H1 (cell line): Measurements from ENCODE around the gene L3MBTL2. TPM values are rescaled to one million over a fixed set of nuclear protein-coding genes. Genes with fewer than 3 reads are reported as not detected.
A peak's percentile ranks its signal among the peaks of the same experiment; 100 is the strongest.

Experiments
- CTCF ChIA-PET: fragments of 300-600 bp; sonication (Branson Sonifier 250); formaldehyde crosslinking; loops from one replicate; lab custom pipeline; 2021; ENCODE audit not compliant: partially characterized antibody; lab: Charles Lee
- POLR2A ChIA-PET: fragments of 300-600 bp; sonication (Branson Sonifier 250); formaldehyde crosslinking; loops from one replicate; lab custom pipeline; 2021; ENCODE audit warnings: inconsistent platforms; ENCODE audit not compliant: partially characterized antibody; lab: Charles Lee
- DNase-seq, 2 experiments: peaks; one replicate each; pipeline versions ENCODE4 v3.0.0 to v3.0.0-alpha.2; 2010 to 2022; ENCODE audit warnings: low spot score in 2 of 2, low read depth in 1 of 2, mixed read lengths in 1 of 2
- FAIRE-seq: peaks from 2 replicates; lab custom pipeline; 2011; peaks lifted over from hg19 to GRCh38; lab: Jason Lieb, UNC
- H2AFZ ChIP-seq: 2 replicates; pipeline ENCODE4 v1.8.1; 2012; ENCODE audit warnings: low read length, inconsistent platforms
- H2AK5ac ChIP-seq: 2 replicates; pipeline ENCODE4 v1.6.1; 2013; ENCODE audit warnings: low read depth, low read length
- H2BK120ac ChIP-seq: replicated peaks from 2 replicates; pipeline ENCODE3; 2013; ENCODE audit warnings: low read depth, low read length, inconsistent platforms
- H2BK12ac ChIP-seq: 2 replicates; pipeline ENCODE4 v1.6.1; 2013; ENCODE audit warnings: low read depth, low read length
- H2BK15ac ChIP-seq: 2 replicates; pipeline ENCODE4 v1.6.1; 2013; ENCODE audit warnings: low read length
- H2BK20ac ChIP-seq: 2 replicates; pipeline ENCODE4 v1.6.1; 2013; ENCODE audit warnings: low read length
- H2BK5ac ChIP-seq: 2 replicates; pipeline ENCODE4 v1.6.1; 2013; ENCODE audit warnings: low read depth, low read length
- H3K14ac ChIP-seq: 2 replicates; pipeline ENCODE4 v1.6.1; 2013; ENCODE audit warnings: inconsistent platforms; ENCODE audit not compliant: insufficient read length
- H3K18ac ChIP-seq: 2 replicates; pipeline ENCODE4 v1.6.1; 2013; ENCODE audit warnings: low read length; ENCODE audit errors: extremely low read depth
- H3K23ac ChIP-seq: 2 replicates; pipeline ENCODE4 v1.6.1; 2013; ENCODE audit warnings: inconsistent platforms; ENCODE audit not compliant: insufficient read length
- H3K23me2 ChIP-seq: 2 replicates; pipeline ENCODE4 v1.6.1; 2013; ENCODE audit warnings: low read depth, low read length
- H3K27ac ChIP-seq: 2 replicates; pipeline ENCODE4 v1.6.1; 2011; ENCODE audit warnings: low read depth, low read length, inconsistent platforms
- H3K27me3 ChIP-seq, 4 experiments: replicated peaks in 1 of 4; 1 replicate in 1 of 4; 2 replicates in 3 of 4; pipeline versions ENCODE4 v1.6.1 to v1.8.1; 2011 to 2013; ENCODE audit warnings: low read length in 3 of 4, mild to moderate bottlenecking in 3 of 4, inconsistent platforms in 2 of 4, mixed read lengths in 2 of 4, moderate library complexity in 1 of 4; ENCODE audit not compliant: control insufficient read depth in 3 of 4, insufficient read depth in 3 of 4; ENCODE audit errors: extremely low read depth in 1 of 4
- H3K36me3 ChIP-seq, 4 experiments: 2 replicates each; pipeline versions ENCODE4 v1.6.1 to v1.8.1; 2011 to 2013; ENCODE audit warnings: mild to moderate bottlenecking in 4 of 4, low read length in 3 of 4, moderate library complexity in 2 of 4, control low read depth in 1 of 4, inconsistent platforms in 1 of 4; ENCODE audit not compliant: insufficient read depth in 4 of 4, control insufficient read depth in 2 of 4
- H3K4ac ChIP-seq: replicated peaks from 2 replicates; pipeline ENCODE3; 2013; ENCODE audit warnings: low read length, low read depth, mixed read lengths, inconsistent platforms; ENCODE audit not compliant: insufficient read length
- H3K4me1 ChIP-seq, 4 experiments: replicated peaks in 1 of 4; 1 replicate in 1 of 4; 2 replicates in 3 of 4; pipeline versions ENCODE4 v1.6.1 to v1.8.1; 2011 to 2013; ENCODE audit warnings: low read length in 3 of 4, inconsistent platforms in 2 of 4, mixed read lengths in 1 of 4; ENCODE audit not compliant: insufficient read depth in 4 of 4, control insufficient read depth in 3 of 4
- H3K4me2 ChIP-seq, 2 experiments: 2 replicates each; pipeline versions ENCODE4 v1.6.1 to v1.8.1; 2011 to 2013; ENCODE audit warnings: low read depth in 2 of 2, low read length in 2 of 2, control low read depth in 1 of 2, inconsistent platforms in 1 of 2, mild to moderate bottlenecking in 1 of 2; ENCODE audit not compliant: insufficient read depth in 1 of 2
- H3K4me3 ChIP-seq, 4 experiments: fragments of 200-600, 300-600 bp in 1 of 4; sonication (generic), shearing (Covaris generic), sonication (Bioruptor Twin) in 1 of 4; 2 replicates each; pipeline versions ENCODE4 v1.5.1 to v1.8.1; 2011 to 2016; ENCODE audit warnings: low read length in 4 of 4, low read depth in 3 of 4, control low read depth in 2 of 4, inconsistent platforms in 2 of 4, mild to moderate bottlenecking in 2 of 4, mixed read lengths in 1 of 4, moderate library complexity in 1 of 4; ENCODE audit not compliant: insufficient read depth in 2 of 4; ENCODE audit errors: extremely low read depth in 1 of 4
- H3K56ac ChIP-seq: replicated peaks from 2 replicates; pipeline ENCODE3; 2013; ENCODE audit warnings: low read depth, mild to moderate bottlenecking, mixed read lengths, low read length, inconsistent platforms; ENCODE audit not compliant: insufficient read length
- H3K79me1 ChIP-seq: 2 replicates; pipeline ENCODE4 v1.6.1; 2013; ENCODE audit warnings: low read depth, low read length, control low read depth
- H3K79me2 ChIP-seq, 2 experiments: 2 replicates each; pipeline versions ENCODE4 v1.6.1 to v1.8.1; 2012 to 2013; ENCODE audit warnings: low read length in 2 of 2, mild to moderate bottlenecking in 2 of 2, inconsistent platforms in 1 of 2; ENCODE audit not compliant: insufficient read depth in 2 of 2, control insufficient read depth in 1 of 2
- H3K9ac ChIP-seq, 4 experiments: replicated peaks in 1 of 4; 1 replicate in 1 of 4; 2 replicates in 3 of 4; pipeline versions ENCODE4 v1.6.1 to v1.8.1; 2011 to 2013; ENCODE audit warnings: low read depth in 3 of 4, low read length in 3 of 4, control low read depth in 2 of 4, mild to moderate bottlenecking in 2 of 4, moderate library complexity in 2 of 4, inconsistent platforms in 1 of 4; ENCODE audit errors: extremely low read depth in 1 of 4
- H3K9me3 ChIP-seq, 2 experiments: 2 replicates each; pipeline versions ENCODE4 v1.6.1 to v1.8.1; 2012 to 2013; ENCODE audit warnings: mild to moderate bottlenecking in 2 of 2, moderate library complexity in 2 of 2, control low read depth in 1 of 2, inconsistent platforms in 1 of 2, low read depth in 1 of 2, low read length in 1 of 2, mixed read lengths in 1 of 2; ENCODE audit not compliant: insufficient read depth in 2 of 2
- H4K20me1 ChIP-seq, 2 experiments: replicated peaks in 1 of 2; 2 replicates each; pipeline versions ENCODE3 to v1.8.1; 2011 to 2013; ENCODE audit warnings: inconsistent platforms in 2 of 2, low read length in 2 of 2, mild to moderate bottlenecking in 1 of 2; ENCODE audit not compliant: insufficient read depth in 2 of 2, control insufficient read depth in 1 of 2
- H4K5ac ChIP-seq: 2 replicates; pipeline ENCODE4 v1.6.1; 2013; ENCODE audit warnings: low read length, low read depth, mixed read lengths, inconsistent platforms; ENCODE audit not compliant: insufficient read length
- H4K8ac ChIP-seq: 2 replicates; pipeline ENCODE4 v1.8.0; 2013; ENCODE audit warnings: mild to moderate bottlenecking, moderate library complexity, low read length, inconsistent platforms; ENCODE audit not compliant: insufficient read depth; ENCODE audit errors: extremely low read depth
- H4K91ac ChIP-seq: replicated peaks from 2 replicates; pipeline ENCODE3; 2013; ENCODE audit warnings: low read length, mixed read lengths, inconsistent platforms; ENCODE audit not compliant: insufficient read length
- CTBP2 ChIP-seq: IDR thresholded peaks from 2 replicates; pipeline ENCODE4 v1.7.0; 2011; ENCODE audit warnings: borderline replicate concordance, mild to moderate bottlenecking, moderate library complexity, mixed read lengths, low read length; ENCODE audit not compliant: insufficient read depth, insufficient read length
- RFX5 ChIP-seq: IDR thresholded peaks from 2 replicates; pipeline ENCODE4 v1.6.1; 2011; ENCODE audit warnings: low read depth, low read length, improper control_type of control experiment, borderline replicate concordance
- SP1 ChIP-seq: IDR thresholded peaks from 2 replicates; pipeline ENCODE4 v1.6.1; 2011; ENCODE audit warnings: low read depth, low read length
- TAF1 ChIP-seq: IDR thresholded peaks from 2 replicates; pipeline ENCODE4 v1.6.1; 2011; ENCODE audit warnings: mild to moderate bottlenecking, low read depth, low read length
- TAF7 ChIP-seq: optimal IDR thresholded peaks from 2 replicates; pipeline ENCODE3; 2011; ENCODE audit warnings: low read depth, mild to moderate bottlenecking, inconsistent platforms, low read length, moderate library complexity, borderline replicate concordance
- WGBS, 2 experiments: shearing (Covaris generic) in 1 of 2; methylation state at CpG; one replicate each; pipeline versions ENCODE4 v1.1.6 to v1.1.7; 2013 to 2015; ENCODE audit warnings: low lambda C conversion rate in 2 of 2, mixed read lengths in 2 of 2, inconsistent platforms in 1 of 2, low coverage in 1 of 2, missing lambda C conversion rate in 1 of 2; ENCODE audit not compliant: insufficient replicate concordance in 2 of 2, insufficient coverage in 1 of 2, insufficient read length in 1 of 2; ENCODE audit errors: extremely low coverage in 1 of 2, missing lambda C conversion rate in 1 of 2; 5-methylcytosine and 5-hydroxymethylcytosine counted together
- polyA plus RNA-seq, 7 experiments: library from polyadenylated mRNA; depleted of rRNA in 3 of 7; stranded (reverse) in 5 of 7; unstranded in 2 of 7; fragments of >200 nt in 5 of 7; fragments of 200-250 nt in 2 of 7; gene quantifications; 1 replicate in 5 of 7; 2 replicates in 1 of 7; 4 replicates in 1 of 7; pipeline versions ENCODE4 v1.2.1 to v1.2.3, GENCODE V29; 2011 to 2013; ENCODE audit warnings: missing spikeins in 2 of 7, mixed read lengths in 2 of 7
- total RNA-seq: library from RNA; stranded (reverse); fragmentation: NEBNext Ultra II Directional; extraction: Animal tissue kit (Norgen Biotek cat#: 25700); gene quantifications from 2 replicates; pipeline ENCODE4 v1.2.1, GENCODE V29; 2021

The L3MBTL2 gene
- total and polyA plus RNA-seq, 2 of the 8 experiments (the other 6 are each of a cell fraction or from before 2014, with no cell fraction given), result 23.9 to 24.9 TPM

- no peaks in the 10 kb centered on the region for H3K79me2 ChIP-seq
- H3K4me2 ChIP-seq, result peak overlapping the region; percentile 39 to 69; a peak in 3 of 4 replicates
- H3K79me1 ChIP-seq, result no peaks in the 10 kb centered on the region
- H3K4ac ChIP-seq, result peak overlapping the region; percentile 90
- CTCF ChIA-PET, result interaction anchor here (0.7 to 2.6 kb wide), 15 partner anchors 8 to 316 kb away, joined by 3 to 23 read pairs (median 8); no protein-coding TSS in a partner anchor
- H3K18ac ChIP-seq, result peak overlapping the region; percentile 83
- H3K23ac ChIP-seq, result no peak overlapping the region
- H2AFZ ChIP-seq, result peak overlapping the region; percentile 71; the same call in 1 of the 2 replicates
- no peak overlapping the region for H2BK20ac ChIP-seq
- H2BK120ac ChIP-seq, result peak overlapping the region; percentile 53
- peak overlapping the region; percentile 98 for H4K8ac ChIP-seq
- H4K20me1 ChIP-seq, result no peaks in the 10 kb centered on the region
- peaks cover 4 to 17% (median 11%) of the 10 kb centered on the region in 4 experiments; a peak in 6 of 7 replicates for H3K4me1 ChIP-seq
- POLR2A ChIA-PET, result interaction anchor here (0.6 to 3.8 kb wide), 13 partner anchors 9 to 217 kb away, joined by 3 to 25 read pairs (median 4); partner anchors contain the start of gene ZC3H7B
- peak overlapping the region in 2 of 4 experiments; percentile 29 to 48; a peak in 2 of 7 replicates for H3K9ac ChIP-seq
- H3K56ac ChIP-seq, result peak overlapping the region; percentile 44
- peak overlapping the region; percentile 68 for H4K5ac ChIP-seq
- peaks cover 0 to 4% (median 0%) of the 10 kb centered on the region in 4 experiments; a peak in 3 of 7 replicates for H3K27me3 ChIP-seq
- FAIRE-seq (no peak), DNase-seq (no peak)
- no peak overlapping the region for H2AK5ac ChIP-seq
- peak overlapping the region; percentile 93 for H4K91ac ChIP-seq
- TF ChIP-seq CTBP2 (no peak), TAF1 (no peak), RFX5 (no peak), SP1 (no peak), TAF7 (no peak)
- peak overlapping the region; percentile 61; the same call in 1 of the 2 replicates for H2BK15ac ChIP-seq
- no peaks in the 10 kb centered on the region for H3K36me3 ChIP-seq
- H2BK5ac ChIP-seq, result peak overlapping the region; percentile 78; the same call in 1 of the 2 replicates
- WGBS, 2 experiments, result 83% methylated on average over 26 of the region's 32 CpGs; no CpG with 5 or more reads in 1 of the 2 experiments
- H2BK12ac ChIP-seq, result peak overlapping the region; percentile 77; the same call in 1 of the 2 replicates
- H3K4me3 ChIP-seq, result peak overlapping the region in 3 of 4 experiments; percentile 2 to 53 (median 14); a peak in 2 of 8 replicates
- no peak overlapping the region for H3K14ac ChIP-seq
- H3K9me3 ChIP-seq, result no peaks in the 10 kb centered on the region
- peaks cover 2% of the 10 kb centered on the region; the same call in 1 of the 2 replicates for H3K23me2 ChIP-seq
- peak overlapping the region; percentile 37; the same call in 1 of the 2 replicates for H3K27ac ChIP-seq
Observed at GRCh38 chr22:41238570-41239442, 33.7 kb downstream of the L3MBTL2 start.
